Measurements from ENCODE around the gene R3HDM2.

R3HDM2 gene

GRCh38 chr12:57218030-57218853, 212.6 kb downstream of the R3HDM2 start:
- DNase-seq (ENCODE audit: low read depth, low spot score): no peak

DNA sequence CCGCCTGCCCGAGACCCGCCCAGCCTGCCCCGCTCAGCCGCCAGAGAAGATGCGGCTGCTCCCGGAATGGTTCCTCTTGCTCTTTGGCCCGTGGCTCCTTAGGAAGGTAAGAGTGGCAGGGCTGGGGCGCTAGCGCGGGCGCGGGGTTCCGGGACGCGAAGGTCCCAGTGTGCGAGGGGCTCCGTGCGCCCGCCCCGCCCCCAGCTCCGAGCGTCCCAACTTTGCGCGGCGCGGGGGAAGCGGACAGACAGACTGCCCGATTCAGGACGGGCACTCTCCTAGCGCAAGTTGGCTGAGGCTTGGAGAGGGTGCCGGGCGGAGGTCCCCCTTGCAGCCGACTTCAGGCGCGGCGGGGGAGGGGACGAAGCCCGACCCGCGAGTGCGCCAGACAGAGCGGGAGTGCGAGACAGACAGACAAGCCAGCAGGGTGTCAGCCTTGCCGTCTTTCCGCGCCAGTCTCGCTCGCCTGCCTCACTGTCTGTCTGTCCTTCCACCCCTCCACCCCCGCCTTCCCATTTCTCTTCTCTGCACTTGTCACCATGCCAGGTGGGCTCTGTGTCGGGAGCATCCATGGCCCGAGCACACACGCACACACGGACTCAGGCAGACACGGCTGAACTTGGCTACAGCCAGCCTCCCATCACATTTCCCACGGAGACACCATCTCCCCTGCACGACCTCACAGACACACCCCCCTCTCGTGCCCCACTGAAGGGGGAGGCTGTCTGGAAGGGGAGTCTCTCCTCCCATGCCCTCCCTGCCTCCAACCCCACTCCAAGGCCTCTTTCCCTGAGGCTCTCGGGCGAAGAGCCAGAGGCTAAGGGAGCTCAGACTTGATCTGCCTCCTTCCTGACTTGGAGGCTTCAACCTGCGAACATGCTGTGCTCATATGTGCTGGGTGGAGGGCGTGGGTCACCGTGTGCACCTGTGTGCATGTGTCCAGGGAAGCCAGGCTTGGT, 213.6 kb downstream of the R3HDM2 start:
- peak; percentile 24 for DNase-seq (ENCODE audit: low read depth, low spot score)

- peak; percentile 51 for DNase-seq (ENCODE audit: low read depth, low spot score)
These were observed 214.6 kb downstream of the R3HDM2 start, which contains the start of gene NXPH4 for GRCh38 chr12:57216014-57216911. NXPH4 (plus strand) TSS chr12:57216794; CDS start chr12:57216970, 176 bp downstream.

GRCh38 chr12:57215668-57216013, 215.2 kb downstream of the R3HDM2 start:
- DNase-seq (ENCODE audit: low read depth, low spot score): no peak

GRCh38 chr12:57215065-57215464, 215.8 kb downstream of the R3HDM2 start:
- no peak for DNase-seq (ENCODE audit: low read depth, low spot score)

DNA sequence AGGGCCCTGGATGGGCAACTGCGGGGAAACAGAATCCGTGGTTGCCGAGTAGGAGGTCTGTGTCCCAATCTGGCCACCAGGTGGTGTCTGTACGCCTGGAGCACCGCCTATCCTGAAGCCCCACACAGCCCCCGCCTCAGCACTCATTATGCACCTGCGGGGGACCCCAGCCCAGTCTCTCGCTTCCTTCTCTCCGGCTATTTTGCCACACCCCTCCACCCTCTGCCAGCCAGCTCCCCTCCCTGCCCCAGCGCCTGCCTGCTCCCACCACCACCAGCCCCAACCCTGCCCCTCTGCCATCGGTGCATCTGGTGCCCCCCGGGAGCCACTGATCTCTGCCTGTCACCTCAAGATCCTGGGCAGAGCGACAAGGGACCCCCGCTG, 216.5 kb downstream of the R3HDM2 start:
- DNase-seq (ENCODE audit: low read depth, low spot score): peak; percentile 87

- peak; percentile 52 for DNase-seq (ENCODE audit: low read depth, low spot score)
These were observed 217.0 kb downstream of the R3HDM2 start for GRCh38 chr12:57213763-57214397.

DNA sequence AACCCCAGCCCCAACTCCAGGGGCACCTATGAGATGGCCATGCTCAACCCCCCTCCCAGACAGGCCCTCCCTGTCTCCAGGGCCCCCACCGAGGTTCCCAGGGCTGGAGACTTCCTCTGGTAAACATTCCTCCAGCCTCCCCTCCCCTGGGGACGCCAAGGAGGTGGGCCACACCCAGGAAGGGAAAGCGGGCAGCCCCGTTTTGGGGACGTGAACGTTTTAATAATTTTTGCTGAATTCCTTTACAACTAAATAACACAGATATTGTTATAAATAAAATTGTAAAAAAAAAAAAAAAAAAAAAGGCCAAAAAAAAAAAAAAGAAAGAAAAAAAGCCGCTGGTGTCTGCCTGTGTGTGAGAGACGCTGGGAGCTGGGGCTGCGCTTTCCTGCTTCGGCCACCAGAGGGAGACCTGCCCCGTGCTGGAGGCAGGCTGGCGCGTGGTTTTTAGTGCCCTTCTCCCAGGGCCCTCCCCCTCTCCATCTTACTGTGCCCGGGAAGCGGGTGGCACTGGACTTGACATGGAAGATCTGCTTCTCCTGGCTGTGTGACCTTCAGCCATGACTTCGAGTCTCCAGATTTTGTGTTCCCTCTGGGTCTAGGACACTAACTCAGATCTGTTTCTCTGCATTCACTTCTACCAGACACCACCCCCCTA, 217.7 kb downstream of the R3HDM2 start:
- DNase-seq (ENCODE audit: low read depth, low spot score): peak; percentile 92

GRCh38 chr12:57212701-57213057, 218.2 kb downstream of the R3HDM2 start:
- no peak for DNase-seq (ENCODE audit: low read depth, low spot score)

- DNase-seq (ENCODE audit: low read depth, low spot score): no peak
These were observed 218.8 kb downstream of the R3HDM2 start for GRCh38 chr12:57211791-57212700.

DNA sequence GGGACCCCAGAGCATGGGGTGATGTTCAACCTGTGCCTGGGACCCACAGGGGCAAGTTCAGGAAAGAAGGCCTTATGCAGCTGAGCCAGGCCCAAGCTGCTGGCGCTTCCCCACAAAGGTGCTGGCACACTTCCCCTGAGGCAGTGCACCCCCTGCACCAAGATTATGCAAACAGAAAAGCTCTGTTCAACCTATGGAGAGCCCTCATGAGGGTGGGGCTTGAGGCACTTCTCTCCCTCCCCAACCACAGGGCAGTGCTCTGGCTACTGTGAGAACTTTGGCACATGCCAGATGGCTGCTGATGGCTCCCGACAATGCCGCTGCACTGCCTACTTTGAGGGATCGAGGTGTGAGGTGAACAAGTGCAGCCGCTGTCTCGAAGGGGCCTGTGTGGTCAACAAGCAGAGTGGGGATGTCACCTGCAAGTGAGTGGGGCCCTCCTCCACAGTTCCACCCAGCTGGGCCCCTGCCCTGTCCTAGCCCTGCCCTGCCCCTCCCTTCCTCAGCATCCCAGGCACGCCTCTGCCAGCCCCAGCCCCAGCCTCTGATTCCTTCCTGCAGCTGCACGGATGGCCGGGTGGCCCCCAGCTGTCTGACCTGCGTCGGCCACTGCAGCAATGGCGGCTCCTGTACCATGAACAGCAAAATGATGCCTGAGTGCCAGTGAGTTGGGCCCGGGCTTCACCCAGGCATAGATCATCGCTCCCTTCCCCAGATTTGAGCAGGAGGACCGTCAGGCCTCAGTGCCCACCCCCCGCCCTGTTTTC, 219.7 kb downstream of the R3HDM2 start:
- DNase-seq (ENCODE audit: low read depth, low spot score): no peak

DNA sequence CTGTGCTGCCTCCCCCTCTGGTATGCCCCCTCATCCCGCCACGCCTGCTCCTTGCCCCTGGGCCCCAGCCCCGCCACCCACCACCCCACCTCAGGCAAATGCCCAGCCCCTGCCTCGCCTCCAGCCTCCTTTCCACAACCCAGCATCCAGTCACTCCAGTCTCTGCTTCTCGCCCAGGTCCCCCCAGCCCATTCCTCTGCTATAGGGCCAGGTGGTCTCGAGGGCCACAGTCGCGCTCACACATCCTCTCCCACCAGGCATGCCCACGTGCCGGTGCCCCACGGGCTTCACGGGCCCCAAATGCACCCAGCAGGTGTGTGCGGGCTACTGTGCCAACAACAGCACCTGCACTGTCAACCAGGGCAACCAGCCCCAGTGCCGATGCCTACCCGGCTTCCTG, 220.4 kb downstream of the R3HDM2 start:
- no peak for DNase-seq (ENCODE audit: low read depth, low spot score)

DNA sequence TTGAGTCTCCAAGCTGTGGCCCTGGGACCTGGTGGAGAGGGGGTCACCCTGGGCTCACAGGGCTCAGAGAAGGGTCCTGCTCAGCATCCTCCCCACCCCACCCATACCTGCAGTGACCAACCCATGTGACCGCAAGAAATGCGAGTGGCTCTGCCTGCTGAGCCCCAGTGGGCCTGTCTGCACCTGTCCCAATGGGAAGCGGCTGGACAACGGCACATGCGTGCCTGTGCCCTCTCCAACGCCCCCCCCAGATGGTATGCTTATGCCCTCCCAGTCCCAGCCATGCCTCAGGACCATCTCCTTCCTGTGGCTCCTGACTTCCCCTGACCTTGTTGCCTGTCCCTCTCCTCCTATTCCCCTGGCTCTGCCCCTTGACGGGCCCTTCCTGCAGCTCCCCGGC, 220.9 kb downstream of the R3HDM2 start:
- no peak for DNase-seq (ENCODE audit: low read depth, low spot score)

- no peak for DNase-seq (ENCODE audit: low read depth, low spot score)
These were observed 222.1 kb downstream of the R3HDM2 start for GRCh38 chr12:57208631-57209282.

GRCh38 chr12:57207731-57208630, 222.9 kb downstream of the R3HDM2 start:
- no peak for DNase-seq (ENCODE audit: low read depth, low spot score)

- DNase-seq (ENCODE audit: low read depth, low spot score): no peak
These were observed 224.9 kb downstream of the R3HDM2 start for GRCh38 chr12:57205931-57206330.

DNA sequence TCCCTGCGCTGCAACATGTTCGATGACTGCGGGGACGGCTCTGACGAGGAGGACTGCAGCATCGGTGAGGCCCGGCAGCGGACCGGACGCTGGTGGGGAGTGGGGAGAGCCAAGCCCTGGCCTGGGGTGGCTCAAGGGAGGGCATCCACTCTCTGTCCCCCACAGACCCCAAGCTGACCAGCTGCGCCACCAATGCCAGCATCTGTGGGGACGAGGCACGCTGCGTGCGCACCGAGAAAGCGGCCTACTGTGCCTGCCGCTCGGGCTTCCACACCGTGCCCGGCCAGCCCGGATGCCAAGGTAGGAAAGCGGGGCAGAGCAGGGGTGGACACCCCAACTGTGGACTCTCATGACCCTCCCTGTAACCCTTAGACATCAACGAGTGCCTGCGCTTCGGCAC, 225.7 kb downstream of the R3HDM2 start:
- DNase-seq (ENCODE audit: low read depth, low spot score): no peak

Data from ELF-1 (cell line).